Adipose tissue (tissue), 3 donors: ENCODE results near the gene SATL1. TPM values are rescaled to one million over a fixed set of nuclear protein-coding genes. Genes with fewer than 3 reads are reported as not detected.
"Not testable (repeated sequence)": the region's sequence is repeated elsewhere in the genome, so short reads cannot be mapped to it uniquely, and the experiment has no call there.

ENCODE experiments used
- H3K27ac ChIP-seq: one replicate; pipeline ENCODE4 v1.5.1; 2013; ENCODE audit warnings: low read depth, low read length
- WGBS, 3 donors: extraction: QIAGEN DNeasy Blood & Tissue Kit; methylation state at CpG; one replicate each; pipeline ENCODE4 v1.1.7; 2013; 5-methylcytosine and 5-hydroxymethylcytosine counted together
- polyA plus RNA-seq, 3 donors: library from polyadenylated mRNA; stranded (reverse); fragments of 200-250 nt; gene quantifications; one replicate each; pipeline ENCODE4 v1.2.3, GENCODE V29; 2013
- donor health status: healthy with polysubstance abuse.
- donor health status: Bipolar disorder and iron deficiency.
- donor health status: healthy.

SATL1 gene, protein sequence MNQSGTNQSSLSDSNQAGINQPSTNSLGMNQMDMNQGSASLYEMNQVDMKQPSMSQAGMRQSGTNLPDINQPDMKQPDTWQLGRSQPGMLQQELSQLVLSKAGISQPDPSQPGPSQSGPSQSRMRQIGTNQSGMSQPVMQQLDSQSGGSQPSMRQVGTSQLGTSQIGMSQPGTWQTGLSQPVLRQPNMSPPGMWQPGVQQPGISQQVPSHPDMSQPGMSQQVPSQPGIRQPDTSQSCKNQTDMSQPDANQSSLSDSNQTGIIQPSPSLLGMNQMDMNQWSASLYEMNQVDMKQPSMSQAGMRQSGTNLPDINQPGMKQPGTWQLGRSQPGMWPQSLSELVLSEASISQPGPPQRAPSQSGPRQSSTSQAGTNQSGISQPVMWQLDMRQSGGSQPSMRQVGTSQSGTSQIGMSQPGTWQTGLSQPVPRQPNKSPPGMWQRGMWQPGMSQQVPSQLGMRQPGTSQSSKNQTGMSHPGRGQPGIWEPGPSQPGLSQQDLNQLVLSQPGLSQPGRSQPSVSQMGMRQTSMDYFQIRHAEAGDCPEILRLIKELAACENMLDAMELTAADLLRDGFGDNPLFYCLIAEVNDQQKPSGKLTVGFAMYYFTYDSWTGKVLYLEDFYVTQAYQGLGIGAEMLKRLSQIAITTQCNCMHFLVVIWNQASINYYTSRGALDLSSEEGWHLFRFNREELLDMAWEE
- not detected for polyA plus RNA-seq

DNA sequence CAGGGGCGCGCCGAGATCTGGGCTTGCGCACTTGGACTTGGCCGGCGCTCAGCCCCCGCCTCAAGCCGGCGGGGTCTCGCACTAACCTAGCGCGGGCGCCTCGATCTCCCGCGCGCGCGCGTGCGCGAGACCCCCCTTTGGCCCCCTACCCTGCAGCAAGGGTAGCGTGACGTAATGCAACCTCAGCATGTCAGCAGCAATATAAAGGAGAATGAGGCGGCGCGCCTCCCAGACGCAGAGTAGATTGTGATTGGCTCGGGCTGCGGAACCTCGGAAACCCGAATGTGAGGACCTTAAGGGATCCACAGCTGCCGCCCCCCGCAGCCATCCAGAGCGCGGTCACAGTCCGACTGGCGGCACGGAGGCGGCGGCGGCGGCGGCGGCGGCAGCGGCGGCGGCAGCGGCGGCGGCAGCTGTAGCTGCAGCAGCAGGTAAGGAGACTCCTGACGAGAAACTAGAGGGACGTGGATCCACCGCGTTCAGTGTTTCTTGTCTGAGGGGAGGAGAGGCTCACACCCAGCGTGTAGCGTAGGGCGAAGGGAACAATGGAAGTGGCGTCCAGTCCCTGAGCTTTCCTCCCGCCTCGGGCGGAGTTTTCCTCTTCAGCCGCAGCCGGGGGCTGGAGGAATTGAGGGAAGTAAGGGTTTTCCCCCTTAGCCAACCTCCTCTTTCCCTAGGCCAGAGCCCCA lies at the start of gene SATL1, which contains the start of gene ZNF711:
Gene SATL1, minus strand, starts transcription at position 19 of the 689 bp plus-strand sequence. CDS start 134,811 bp downstream, outside the sequence.
Gene ZNF711, plus strand, starts transcription at position 231 of the 689 bp plus-strand sequence. CDS start 3,582 bp downstream, outside the sequence.
- no peak within 1 kb of the TSS for H3K27ac ChIP-seq
- 1 to 33% (median 1%) methylated on average over 33 to 65 of the region's 65 CpGs for WGBS, 3 donors

DNA sequence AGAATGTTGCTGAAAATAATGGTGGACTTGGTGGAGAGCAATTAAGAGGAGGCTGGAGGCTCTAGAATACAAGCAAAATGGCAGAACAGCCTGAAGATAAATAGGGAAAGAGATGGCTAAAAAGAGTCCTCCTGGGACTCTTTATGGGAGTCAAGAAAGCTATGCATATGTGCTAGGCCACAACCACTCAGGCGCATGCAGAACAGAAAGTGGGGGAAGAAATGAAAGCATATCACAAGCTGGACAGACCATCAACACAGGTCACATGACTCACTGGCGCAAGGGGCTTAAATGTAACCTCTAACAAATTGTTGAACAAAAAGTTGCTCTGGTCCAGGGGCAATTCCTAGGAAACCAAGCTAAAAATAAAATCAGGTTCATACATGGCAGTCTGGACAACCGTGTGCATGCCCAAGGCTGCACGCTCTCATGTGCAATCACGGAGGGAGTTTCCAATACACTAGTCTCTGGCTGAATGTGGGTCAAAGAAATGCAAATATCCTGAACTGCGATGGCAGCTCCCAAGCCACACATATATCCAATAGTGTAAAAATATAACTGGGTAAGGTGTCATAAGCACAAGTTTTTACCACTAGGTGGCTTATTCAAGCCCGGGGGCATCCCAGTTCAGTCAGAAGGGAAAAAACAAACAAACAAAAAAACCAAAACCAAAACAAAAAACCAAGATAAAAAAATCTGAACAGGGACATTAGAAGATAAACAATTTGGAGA lies 45.6 kb upstream of the SATL1 start:
- H3K27ac ChIP-seq, result no peak overlapping the region
- WGBS, 3 donors, result 78 to 95% (median 93%) methylated on average over 7 of the region's 7 CpGs

DNA sequence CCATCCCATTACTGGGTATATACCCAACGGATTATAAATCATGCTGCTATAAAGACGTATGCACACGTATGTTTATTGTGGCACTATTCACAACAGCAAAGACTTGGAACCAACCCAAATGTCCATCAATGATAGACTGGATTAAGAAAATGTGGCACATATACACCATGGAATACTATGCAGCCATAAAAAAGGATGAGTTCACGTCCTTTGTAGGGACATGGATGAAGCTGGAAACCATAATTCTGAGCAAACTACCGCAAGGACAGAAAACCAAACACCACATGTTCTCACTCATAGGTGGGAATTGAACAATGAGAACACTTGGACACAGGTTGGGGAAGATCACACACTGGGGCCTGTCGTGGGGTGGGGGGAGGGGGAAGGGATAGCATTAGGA lies 41.7 kb upstream of the SATL1 start:
- H3K27ac ChIP-seq, result not testable (repeated sequence)

DNA sequence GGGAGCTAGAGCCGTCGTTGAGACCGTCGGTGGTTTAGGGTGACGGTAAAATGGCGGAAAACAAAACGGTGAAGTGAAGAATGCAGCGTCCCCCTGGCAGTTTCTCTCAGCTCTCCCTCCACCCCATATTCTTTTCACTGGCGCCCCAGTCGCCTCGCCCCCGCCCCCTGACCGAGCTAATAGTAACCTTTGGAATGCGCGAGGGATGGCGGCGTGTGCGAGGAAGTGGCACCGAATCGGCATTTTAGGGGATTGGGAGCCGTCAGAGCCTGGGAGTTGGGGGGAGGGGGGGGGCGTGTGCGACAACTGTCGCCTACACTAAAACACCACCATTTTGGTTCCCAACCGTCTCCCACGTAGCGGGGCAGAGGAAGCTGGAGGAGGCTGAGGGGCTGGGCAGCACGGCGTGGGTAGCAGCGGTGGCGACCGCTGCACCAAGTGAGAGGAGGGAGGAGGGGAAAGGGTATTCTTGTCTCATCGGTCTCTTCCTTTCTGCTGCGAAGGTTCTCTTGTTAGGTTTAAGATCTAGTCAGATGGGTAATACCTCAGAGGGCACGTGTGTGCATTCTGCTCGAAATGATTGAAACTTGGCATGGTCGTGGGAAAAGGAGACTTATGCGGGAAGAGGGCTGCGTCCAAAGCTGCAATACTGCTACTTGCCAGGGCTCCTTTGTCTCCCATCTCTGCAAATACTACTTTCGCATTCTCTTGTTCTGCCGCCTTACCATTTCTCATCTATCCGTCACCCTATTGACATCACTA lies 1.1 kb upstream of the SATL1 start:
- H3K27ac ChIP-seq, result no peak overlapping the region
- WGBS, 3 donors, result 0 to 28% (median 0%) methylated on average over 32 to 42 of the region's 42 CpGs

More for the DNA sequence above, 41.7 kb upstream of the SATL1 start:
- WGBS, 3 donors, result 75 to 93% (median 85%) methylated on average over 6 of the region's 6 CpGs

DNA sequence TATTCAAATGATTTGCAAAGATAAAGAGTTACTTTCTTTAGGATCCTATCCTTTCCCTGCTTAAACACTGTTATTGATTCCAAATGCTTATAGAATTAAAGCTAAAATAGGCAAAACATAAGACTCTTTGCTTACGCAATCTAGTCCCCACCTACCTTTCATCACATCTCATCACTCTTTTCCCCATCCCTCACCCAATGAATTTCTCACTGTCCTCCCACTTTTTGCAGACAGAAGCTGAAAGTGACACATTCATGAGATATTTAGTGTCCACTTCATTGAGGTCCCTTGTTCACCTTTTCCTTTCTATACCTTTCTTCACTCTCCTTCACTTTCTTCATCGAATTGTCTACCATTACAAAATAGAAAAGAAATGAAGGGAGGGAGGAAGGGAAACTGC lies 424 bp downstream of the SATL1 start:
- no peak overlapping the region for H3K27ac ChIP-seq
- WGBS, 3 donors, result 26 to 53% (median 28%) methylated on average over 2 of the region's 2 CpGs

DNA sequence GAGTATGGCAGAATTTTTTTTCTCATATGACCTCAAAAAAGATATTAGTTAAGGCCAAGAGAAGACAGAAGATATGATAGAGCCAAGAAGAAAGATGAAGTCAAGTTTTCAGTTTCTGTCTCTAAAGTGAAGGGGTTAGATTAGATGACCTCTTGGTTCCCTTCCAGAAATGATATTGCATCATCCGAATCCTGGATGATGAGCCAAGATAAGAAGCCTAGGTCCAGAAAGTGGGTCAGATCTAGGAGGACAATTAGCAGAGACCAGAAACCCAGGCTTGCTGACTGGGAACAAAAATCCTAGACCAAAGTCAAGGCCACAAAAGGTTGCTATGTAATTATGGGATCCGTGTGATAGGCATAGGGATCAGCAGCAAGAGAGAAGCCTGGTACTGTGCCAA lies 20.2 kb downstream of the SATL1 start:
- no peak overlapping the region for H3K27ac ChIP-seq
- 47 to 59% (median 48%) methylated on average over 2 of the region's 2 CpGs for WGBS, 3 donors

DNA sequence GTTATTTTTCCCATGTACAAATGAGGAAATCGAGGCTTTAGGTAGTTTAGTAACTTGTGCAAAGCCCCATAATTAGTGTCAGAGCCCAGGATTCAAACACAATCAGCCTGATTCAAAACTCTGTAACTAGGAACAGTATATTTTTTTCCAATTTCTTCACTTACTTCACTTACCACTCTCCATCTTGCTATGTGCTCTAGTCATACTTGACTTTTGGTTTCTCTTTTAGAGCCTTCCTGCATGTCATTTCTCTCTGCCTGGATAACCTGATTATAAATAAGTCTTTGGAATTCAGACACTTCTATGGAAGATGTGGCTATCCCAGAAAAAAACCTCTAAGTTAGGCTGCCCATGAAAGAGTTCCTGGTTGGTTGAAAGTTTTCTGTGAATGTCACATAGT lies 22.2 kb downstream of the SATL1 start:
- H3K27ac ChIP-seq, result no peak overlapping the region
- WGBS, 3 donors, result 55 to 84% (median 59%) methylated on average over 1 of the region's 1 CpG

DNA sequence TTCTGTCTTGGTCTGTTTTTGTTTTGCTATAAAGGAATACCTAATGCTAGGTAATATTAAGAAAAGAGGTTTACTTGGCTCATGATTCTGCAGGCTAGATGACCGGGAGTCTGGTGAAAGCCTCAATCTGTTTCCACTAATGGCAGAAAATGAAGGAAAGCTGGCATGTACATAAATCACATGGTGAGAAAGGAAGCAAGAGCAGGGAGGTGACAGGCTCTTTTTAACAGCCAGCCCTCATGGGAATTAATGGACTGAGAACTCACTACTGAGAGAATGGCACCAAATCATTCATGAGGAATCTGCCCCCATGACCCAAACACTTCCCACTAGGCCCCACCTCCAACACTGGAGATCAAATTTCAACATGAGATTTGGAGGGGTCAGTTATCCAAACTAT lies 27.6 kb downstream of the SATL1 start:
- 59 to 83% (median 64%) methylated on average over 1 of the region's 1 CpG for WGBS, 3 donors
- H3K27ac ChIP-seq, result no peak overlapping the region

DNA sequence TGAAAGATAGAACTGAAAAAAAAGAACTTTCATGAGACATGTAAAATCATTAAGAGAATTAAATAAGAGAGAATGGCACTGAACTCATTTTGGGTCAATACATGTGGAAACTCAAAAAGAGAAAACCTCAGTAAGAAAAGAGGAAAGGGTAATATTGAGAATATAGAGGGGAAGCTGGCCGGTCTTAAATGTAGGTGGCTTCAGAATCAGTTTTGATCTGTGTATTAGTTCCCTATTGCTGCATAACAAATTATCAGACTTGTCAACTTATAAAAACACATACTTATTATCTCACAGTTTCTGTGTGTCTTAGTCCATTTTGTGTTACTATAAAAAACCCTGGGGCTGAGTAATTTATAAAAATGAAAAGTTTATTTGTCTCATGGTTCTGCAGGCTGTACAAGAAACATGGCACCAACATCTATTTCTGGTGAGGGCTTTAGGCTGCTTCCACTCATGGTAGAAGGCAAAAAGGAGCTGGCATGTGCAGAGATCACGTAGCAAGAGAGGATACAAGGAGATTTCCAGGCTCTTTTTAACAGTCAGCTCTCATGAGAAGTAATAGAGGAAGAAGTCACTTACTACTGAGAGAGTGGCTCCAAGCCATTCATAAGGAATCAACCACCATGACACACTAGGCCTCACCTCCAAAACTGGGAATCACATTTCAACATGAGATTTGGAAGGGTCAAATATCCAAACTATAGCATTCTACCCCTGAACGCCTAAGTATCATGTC lies 29.6 kb downstream of the SATL1 start:
- 68 to 93% (median 85%) methylated on average over 3 of the region's 3 CpGs for WGBS, 3 donors
- no peak overlapping the region for H3K27ac ChIP-seq

DNA sequence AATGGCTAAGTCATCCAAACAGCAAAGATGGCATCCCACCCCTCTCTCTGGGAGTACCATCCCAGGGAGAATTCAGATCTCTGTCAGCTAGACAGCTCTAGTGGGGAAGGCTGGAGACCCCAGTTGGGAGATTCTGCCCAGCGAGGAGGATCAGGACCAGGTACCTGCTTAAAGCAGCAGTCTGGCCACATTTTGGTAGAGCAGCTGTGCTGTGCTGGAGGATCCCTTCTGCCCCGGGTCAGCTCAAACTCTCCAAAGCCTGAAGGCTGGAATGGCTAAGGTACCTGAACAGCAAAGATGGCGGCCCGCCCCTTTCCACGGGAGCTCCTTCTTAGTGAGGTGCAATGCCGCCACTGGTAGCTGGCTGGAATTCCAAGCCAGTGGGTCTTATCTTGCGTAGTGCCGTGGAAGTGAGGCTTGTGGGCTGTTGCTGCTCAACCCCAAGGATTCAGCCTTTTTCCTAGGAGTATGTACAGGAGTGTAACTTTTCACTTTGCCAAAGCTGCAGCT lies 40.1 kb downstream of the SATL1 start:
- 85 to 91% (median 89%) methylated on average over 8 of the region's 8 CpGs for WGBS, 3 donors
- no peak overlapping the region for H3K27ac ChIP-seq

DNA sequence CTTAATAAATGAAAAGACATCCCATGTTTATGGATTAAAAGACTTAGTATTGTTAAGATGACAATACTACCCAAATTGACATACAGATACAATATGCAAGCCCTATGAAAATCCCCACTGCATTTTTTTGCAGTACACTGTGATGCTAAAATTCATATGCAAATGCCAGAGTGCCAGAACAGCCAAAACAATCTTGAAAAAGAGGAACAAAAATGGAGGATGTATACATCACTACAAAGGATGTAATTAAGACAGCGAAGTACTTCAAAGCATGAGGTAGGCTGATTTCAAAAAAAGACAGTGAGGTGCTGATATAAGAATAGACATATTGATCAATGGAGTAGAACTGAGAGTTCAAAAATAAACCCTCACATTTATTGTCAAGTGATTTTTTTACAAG lies 47.3 kb downstream of the SATL1 start:
- 0 to 66% (median 55%) methylated on average over 1 of the region's 1 CpG for WGBS, 3 donors
- no peak overlapping the region for H3K27ac ChIP-seq

DNA sequence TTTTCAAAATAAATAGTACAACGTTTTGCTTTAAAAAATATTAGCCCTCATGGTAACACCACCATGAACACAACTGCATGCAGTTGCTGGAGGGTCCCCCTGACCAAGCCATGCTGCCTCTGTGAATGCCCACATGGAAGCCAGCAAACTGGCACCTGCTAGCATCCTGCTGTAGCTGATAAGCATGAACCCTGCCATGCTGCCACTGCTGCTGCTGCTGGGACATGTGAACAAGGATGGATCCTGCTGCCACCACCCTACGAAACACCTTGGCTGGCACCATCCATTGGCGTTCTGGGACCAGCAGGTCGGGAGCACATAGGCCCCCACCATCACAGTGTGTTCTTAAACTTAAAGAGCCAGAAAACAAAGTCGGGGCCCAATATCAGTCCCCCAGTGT lies 83.9 kb downstream of the SATL1 start:
- no peak overlapping the region for H3K27ac ChIP-seq
- WGBS, 3 donors, result 68 to 80% (median 74%) methylated on average over 5 of the region's 5 CpGs

DNA sequence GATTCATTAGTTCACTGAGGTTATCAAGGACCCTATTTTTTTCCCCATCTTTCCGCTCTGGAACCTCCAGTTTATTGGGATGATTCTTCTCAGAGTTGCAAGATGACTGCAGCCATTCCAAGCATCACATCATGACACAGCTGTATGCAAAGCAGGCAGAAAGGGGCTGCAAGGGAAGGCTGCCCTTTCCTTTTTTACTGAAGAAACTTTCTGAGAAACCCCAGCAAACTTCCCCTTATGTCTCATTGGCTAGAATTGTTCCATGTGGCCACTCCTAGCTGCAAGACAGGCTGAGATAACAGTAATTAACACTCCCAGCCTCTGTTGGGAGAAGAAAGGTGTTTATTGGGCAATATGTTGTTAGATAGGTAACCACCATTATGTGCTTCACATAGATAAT lies 102.6 kb downstream of the SATL1 start:
- WGBS, 3 donors, result 71 to 89% (median 85%) methylated on average over 1 of the region's 1 CpG
- H3K27ac ChIP-seq, result no peak overlapping the region

DNA sequence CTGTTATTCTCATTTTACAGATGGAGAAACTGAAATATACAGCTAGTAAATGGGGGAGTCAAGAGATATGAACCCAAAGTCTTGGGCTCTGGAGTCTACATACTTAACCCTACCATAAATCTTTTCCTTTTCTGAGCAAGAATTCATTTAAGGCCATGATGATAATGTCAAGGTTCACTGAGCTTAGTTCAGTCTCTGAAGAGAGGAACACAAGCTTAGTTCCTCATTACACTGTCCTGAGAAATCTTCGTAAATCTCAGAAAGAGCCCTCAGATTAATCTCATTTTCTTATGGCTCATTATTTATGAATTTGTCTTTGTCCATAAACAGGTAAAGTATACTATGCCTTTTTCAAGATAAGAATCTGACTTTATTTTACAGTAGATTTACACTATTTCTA lies 104.2 kb downstream of the SATL1 start:
- no peak overlapping the region for H3K27ac ChIP-seq
- WGBS, 3 donors, result 88 to 95% (median 94%) methylated on average over 1 of the region's 1 CpG

DNA sequence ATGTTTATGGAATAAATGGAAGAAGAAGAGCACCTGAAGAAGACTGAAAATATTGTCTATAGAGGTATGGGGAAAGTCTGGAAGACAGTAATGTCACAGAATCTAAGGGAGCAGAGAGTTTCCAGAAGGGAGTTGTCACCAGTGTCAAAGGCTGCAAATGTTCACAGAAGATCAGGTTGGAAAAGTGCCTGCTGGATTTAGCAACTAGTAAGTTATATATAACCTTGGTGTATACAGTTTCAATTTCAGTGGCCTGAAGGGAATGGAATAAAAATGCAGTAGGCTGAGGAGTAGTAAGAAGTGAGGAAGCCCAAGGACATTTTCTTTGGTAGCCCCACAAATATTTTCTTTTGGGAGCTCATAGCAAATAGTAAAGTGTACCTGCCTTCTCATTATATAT lies 107.2 kb downstream of the SATL1 start:
- no peak overlapping the region for H3K27ac ChIP-seq

DNA sequence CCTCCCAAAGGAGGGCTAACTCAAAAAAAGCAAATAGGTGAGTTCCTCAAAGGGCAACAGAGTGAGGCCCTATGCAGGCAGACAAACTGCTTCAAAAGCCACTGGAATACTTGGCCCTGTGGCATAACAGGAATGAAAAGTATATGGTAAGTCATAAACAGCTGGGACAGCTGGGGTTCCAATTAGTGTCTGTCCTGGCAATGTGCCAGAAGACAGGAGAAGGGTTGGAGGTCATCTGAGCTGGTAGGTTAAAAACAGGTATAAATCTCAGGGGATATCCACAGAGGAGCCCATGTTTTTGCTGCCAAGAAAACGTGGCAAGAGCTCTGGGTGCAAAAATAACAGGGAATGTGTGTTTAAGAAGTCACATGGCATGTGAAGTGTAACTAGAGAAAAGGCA lies 128.3 kb downstream of the SATL1 start:
- H3K27ac ChIP-seq, result no peak overlapping the region
- WGBS, 3 donors, result 9 to 39% (median 20%) methylated on average over 1 of the region's 1 CpG

DNA sequence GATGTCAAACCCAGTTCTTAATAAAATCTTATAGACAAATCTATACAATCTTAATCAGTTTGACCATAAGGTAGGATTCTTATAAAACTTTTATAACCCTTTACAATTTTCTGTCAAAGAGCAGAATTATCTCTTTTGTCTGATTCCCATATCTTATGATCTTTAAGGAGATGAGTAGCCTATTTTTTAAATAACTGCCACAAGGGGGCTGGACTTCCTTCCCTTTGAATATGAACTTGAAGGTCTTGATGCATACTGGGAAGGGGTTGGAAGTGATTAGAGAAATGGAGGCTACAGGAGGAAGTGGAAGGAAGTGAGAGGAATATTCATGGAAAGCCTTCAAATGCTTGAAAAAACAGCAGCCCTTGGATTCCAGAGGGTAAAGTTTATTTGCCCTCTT lies 128.8 kb downstream of the SATL1 start:
- no peak overlapping the region for H3K27ac ChIP-seq
